ENCODE results near the gene DAB2. TPM values are rescaled to one million over a fixed set of nuclear protein-coding genes. Genes with fewer than 3 reads are reported as not detected.

Gene DAB2
- total and polyA plus RNA-seq, 2 donors (not counting 1 experiment from before 2014, with no cell fraction given), result 217 to 538 TPM

- H3K36me3 ChIP-seq (ENCODE audit: control insufficient read depth, insufficient read depth, low read length), result no peaks in the 10 kb centered on the region
- H3K9me3 ChIP-seq (ENCODE audit: control insufficient read depth, insufficient read depth, low read depth, low read length), result no peaks in the 10 kb centered on the region
- H3K4me1 ChIP-seq (ENCODE audit: control insufficient read depth, extremely low read depth, insufficient read depth, low read length), result no peaks in the 10 kb centered on the region
- no peak overlapping the region for H3K4me3 ChIP-seq (replicated peaks in 1 of 4; ENCODE audit: control extremely low read depth in 1 of 4, insufficient read depth in 1 of 4, low read depth in 3 of 4, low read length in 4 of 4)
- H2AFZ ChIP-seq (ENCODE audit: low read length), result no peak overlapping the region
- no peak overlapping the region for H3K9ac ChIP-seq (ENCODE audit: insufficient read depth, low read length)
- no peaks in the 10 kb centered on the region for H3K79me2 ChIP-seq (ENCODE audit: control insufficient read depth, insufficient read depth, low read length)
- no peak for TF ChIP-seq EZH2 (IDR thresholded peaks at IDR 0.05; ENCODE audit: low read length, missing control alignments)
- TF ChIP-seq CTCF (conservative IDR thresholded peaks at IDR 0.05 in 1 of 2, IDR thresholded peaks at IDR 0.05 in 1 of 2; ENCODE audit: low read depth in 1 of 2, low read length in 2 of 2), result no peak
- H3K27me3 ChIP-seq (ENCODE audit: control insufficient read depth, insufficient read depth, low read length), result peaks cover 2% of the 10 kb centered on the region
- no peak overlapping the region for H3K4me2 ChIP-seq (ENCODE audit: extremely low read depth, insufficient read depth, low read length)
- no peak overlapping the region for H3K27ac ChIP-seq (ENCODE audit: insufficient read depth, low read length)
- H4K20me1 ChIP-seq (ENCODE audit: control insufficient read depth, extremely low read depth, insufficient read depth, low read length), result no peaks in the 10 kb centered on the region
- no peak for DNase-seq (ENCODE audit: low read depth in 2 of 2)
Measured at GRCh38 chr5:39323542-39323941, 101.2 kb downstream of the DAB2 start.

Other genes starting within 250 kb of the DAB2 start
- under 0.01 TPM in 1 of 2 replicates, not detected in the other for gene FYB1, start 205.4 kb downstream of the DAB2 start, total RNA-seq
- not detected in 2 replicates for gene FYB1, start 205.4 kb downstream of the DAB2 start, polyA plus RNA-seq
- under 0.01 and 0.33 TPM in 2 replicates for gene C9, start 60.5 kb downstream of the DAB2 start, total RNA-seq
- 0.06 TPM in 1 of 2 replicates, not detected in the other for gene C9, start 60.5 kb downstream of the DAB2 start, polyA plus RNA-seq

All from fibroblast of lung (primary cell).